GM19328 (cell line): Measurements from ENCODE around the gene RAD51B.

Experiments
- ATAC-seq: cut with Tn5 transposase; IDR thresholded peaks from one replicate; pipeline ENCODE4 v1.9.1; 2021; ENCODE audit warnings: mild to moderate bottlenecking, moderate library complexity; ENCODE audit not compliant: unreplicated experiment

Gene RAD51B

DNA sequence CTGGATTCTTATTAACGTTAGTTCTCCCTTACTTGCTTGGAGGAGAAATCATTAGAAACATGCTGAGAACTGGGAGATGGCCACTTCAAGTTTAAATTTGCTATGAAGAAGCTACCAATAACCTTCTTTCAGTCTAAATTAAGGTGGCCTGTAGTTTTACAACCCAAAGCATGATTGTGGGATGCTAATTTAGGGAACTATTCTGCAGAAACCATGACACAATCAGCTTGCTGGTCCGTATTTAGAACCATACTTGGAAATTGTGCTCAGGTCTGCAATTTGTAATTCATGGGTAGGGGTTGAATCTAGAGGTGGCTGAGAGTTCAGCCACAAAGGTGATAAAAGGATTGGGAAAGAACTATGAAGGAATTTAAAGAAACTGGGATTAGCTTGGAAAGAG is 405.7 kb downstream of the RAD51B start:
- no peak for ATAC-seq

DNA sequence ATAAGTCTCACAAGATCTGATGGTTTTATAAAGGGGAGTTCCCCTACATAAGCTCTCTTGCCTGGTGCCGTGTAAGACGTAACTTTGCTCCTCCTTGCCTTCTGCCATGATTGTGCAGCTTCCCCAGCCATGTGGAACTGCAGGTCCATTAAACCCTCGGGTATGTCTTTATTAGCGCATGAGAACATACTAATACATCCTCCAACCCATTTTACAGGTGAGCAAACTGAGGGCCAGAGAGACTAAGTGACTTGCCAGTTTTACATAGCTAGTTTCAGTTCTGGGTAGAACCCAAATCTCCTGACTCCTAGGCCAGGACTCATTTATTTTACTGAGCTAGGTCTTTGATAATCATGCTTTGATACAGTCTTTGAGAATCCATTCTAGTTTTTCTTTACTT is 406.9 kb downstream of the RAD51B start:
- no peak for ATAC-seq

DNA sequence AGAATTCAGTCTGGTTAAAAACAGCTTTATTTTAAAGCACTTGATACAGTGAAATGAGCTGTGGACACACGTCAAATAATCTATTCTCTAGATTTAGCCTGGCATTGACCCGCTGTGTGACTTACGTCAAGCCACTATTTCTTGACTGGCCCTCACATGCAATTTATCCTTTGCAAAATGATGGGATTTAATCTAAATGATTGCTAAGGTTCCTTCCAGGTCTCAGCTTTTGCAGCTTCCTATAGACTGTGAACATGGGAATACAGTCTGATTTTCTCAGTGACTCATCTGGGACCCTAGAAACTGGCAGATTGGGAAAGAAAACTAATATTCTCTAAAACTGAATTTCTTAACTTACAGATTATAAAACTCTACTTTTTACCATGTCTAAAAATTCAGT is 409.1 kb downstream of the RAD51B start:
- ATAC-seq = no peak

DNA sequence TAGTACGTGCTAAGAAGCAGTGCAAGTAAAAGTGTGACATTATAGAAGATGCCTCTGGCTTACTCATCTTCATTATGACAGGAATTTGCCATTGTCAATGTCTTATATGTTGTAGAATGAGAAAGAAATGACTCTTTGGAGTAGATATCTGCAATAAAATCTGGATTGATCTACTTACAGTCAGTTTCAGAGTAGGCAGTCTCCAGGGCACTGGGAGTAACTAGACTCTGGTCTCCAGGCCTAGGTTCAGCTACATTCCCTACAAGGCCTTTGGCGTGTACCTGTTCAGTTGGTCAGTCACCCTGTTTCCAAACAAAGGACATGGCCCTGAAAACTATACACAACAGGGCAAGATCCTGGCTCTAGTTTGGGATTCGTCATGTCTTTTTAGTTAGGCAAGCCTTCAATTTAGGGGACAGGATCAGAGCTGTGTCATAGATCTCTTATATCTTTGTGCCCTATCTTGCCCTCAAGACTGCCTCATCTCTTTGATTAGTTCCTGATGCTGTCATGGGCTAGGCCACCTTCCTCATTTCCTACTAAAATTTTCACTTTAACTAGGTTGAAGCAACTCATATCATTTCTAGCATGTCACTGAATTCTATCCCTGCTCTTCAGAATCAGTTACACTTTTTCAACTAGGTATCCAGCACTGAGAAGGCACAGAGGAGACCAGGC is 410.0 kb downstream of the RAD51B start:
- ATAC-seq = no peak

DNA sequence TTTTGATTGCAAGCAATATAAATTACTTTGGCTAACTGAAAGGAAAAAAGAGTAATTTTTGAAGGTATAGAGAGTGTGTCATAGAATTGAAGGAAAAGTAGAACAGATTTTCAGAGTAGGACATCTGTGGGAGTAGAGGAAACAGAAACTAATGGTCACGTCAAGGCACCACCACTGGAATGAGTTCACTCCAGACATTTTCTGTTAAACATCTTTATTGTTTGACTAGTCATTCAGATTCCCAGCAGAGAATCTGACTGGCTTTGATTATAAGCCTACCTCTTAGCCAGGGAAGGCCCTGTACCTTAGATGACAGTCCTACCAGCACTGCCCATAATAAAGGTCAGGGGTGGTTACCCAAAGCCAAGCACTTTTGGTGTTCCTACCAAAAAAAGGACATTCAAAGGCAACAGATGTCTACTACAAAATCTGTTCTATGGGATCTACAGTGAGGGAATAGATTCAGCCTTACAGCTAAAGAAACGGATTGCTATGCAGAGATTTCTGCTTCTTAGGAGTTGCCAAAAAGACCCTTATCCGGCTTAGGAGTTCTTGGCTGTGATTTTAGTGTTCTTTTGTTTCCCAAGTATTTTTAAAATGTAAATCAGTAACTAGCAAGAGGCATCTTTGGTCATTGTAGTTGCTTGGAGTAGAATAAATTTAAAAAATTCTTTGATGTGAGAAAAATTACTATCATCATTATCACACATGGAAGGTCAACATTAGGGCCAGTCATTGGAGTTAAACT is 410.8 kb downstream of the RAD51B start:
- no peak for ATAC-seq

DNA sequence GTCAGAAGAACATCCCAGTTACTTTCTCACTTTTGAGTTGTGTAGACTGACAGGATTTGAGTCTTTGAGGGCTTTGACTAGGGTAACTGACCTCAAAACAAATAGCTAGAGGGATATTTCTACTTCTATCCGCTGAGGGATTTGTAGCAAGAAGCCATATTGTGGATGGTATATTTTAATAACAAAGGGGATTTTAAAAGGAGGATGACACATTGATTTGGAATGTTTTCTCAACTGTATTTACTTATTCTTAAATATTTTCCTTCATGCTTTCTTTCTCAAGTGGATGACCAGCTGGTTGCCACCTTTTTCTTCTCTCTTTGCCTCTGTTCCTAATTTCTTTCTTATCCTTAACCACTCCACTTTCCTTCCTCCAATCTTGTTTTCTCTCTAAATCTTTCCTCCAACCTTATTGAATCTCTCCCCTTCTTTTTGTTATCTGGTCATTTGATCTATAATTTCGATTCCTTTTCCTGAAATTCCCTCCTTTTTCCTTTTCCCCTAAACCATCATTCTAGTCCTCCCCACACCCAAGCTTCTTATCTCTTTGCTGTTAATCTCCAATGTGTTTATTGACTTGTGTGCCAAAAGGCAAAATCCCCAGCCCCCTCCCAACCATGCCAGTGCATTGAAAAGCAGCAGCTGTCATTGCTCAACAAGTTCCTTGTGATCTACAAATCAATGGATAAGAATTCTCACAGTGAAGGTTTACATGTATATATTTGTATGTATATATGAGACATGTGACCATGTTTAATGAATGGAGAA is 411.6 kb downstream of the RAD51B start:
- no peak for ATAC-seq

DNA sequence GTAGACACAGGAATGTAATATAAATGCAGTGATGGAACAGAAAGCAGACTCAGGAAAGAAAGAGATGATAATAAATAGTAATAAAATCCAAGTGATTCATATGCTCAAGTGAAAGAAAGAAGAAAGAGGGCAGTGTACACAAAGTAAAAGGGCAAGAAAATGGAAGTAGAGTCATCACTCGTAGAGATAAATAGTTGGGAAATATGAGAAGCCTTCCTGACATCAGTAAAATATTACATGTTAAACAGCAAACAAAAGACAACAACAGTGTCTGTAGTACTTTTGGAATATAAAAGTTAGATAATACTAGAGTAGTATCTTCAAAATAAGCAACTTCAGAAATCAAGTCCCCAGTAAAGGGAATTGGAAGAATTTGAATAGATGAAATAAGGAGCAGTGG is 412.3 kb downstream of the RAD51B start:
- ATAC-seq = no peak

DNA sequence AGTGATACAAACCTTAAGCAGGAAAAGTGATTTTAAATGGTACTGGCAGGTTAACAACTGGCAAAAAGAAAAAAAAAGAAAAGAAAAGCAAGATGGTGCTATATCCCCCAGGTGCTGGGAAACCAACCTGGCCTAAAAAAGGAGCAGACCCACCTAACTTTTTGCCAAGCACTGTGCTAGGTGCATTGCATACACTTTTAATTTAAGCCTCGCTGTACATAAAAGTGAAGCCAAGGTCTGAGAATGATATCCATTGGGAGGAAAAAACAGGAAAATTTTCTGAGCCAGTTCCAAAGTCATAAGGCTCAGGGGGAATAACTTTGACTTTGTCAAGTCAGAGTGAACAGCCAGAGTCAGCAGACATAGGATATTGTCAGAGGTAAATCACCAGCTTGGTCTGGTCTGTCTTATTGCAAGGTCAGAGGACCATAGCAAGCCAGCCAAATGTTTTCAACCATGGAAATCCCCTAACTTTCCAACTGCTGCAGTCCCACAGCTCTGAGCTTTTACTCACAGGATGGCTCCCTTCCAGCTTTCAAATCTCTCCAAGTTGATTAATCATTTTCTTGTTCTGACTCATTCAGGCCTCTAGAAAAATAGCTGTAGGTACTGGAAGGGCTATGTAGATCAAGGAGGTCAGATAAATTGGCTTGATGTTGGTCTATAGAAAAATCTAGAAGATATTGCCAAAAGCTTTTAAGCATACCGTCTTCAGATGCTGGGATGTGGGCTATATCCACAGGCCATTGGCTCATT is 412.9 kb downstream of the RAD51B start:
- no peak for ATAC-seq

DNA sequence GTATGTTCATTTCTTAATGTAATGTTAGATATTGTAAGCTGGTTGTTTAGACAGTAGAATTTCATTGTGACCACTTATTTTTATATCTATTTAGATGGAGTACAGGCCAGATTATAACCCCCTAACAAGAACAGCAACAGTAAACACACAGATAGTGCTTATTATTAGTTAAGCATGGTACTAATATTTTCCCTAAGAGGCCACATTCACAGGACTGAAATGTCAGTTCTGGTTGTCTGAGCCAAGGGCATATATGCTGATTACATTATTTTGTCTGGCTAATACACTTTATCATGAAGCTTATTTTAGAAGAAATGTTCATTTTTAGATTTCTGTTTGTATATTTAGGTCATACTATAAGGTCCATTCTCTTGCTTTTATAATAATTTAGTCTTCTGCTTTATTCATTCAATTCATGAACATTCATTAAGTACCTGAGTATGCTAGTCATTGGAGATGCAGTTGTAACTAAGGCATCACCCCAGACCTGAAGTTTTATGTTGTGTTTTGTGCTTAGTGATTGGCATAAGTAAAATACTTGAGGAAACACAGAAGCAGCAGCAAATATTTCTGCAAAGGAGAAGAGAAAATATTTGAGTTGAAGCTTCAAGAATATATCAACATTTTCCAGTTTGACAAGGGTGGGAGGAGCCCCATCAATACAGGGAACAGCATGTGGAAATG is 413.7 kb downstream of the RAD51B start:
- no peak for ATAC-seq

DNA sequence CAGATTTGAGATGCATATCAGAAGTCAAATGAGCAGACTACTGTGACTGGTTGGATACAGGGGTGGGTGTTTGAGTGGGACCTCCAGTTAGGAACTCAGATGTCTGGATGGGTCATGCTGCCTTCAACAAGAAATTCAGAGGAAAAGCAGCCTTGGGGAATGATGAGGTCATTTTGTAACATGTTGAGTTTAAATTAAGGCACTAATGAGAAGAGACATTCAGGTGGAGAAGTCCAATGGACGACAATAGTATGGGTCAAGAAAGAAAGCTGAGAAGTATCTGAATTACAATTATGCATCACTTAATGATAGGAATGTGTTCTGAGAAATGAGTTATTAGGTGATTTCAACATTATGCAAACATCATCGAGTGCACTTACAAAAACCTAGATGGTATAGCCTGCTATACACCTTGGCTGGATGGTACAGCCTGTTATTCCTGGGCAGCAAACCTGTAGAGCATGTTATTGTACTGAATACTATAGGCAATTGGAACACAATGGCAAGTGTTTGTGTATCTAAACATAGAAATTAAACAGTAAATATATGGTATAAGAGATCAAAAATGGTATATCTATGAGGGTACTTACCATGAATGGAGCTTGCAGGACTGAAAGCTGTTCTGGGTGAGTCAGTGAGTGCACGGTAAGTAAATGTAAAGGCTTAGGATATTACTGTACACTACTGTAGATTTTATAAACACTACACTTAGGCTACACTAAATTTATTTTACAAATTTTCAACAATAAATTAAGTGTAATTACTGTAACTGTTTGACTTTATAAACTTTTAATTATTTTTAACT is 414.7 kb downstream of the RAD51B start:
- no peak for ATAC-seq

DNA sequence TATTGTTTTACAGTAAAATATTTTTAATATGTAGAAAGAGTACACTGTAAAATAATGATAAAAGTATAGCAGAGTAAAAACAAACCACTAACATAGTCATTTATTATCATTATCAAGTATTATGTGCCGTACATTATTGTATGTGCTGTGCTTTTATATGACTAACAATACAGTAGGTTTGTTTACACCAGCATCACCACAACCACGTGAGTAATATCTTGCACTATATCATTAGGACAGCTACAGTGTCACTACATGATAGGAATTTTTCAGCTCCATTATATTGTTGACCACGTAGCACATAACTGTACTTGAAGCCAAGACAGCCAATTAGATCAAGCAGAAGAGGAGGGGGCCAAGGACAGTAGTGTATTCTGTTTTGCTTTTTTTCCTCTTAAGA is 415.4 kb downstream of the RAD51B start:
- no peak for ATAC-seq

DNA sequence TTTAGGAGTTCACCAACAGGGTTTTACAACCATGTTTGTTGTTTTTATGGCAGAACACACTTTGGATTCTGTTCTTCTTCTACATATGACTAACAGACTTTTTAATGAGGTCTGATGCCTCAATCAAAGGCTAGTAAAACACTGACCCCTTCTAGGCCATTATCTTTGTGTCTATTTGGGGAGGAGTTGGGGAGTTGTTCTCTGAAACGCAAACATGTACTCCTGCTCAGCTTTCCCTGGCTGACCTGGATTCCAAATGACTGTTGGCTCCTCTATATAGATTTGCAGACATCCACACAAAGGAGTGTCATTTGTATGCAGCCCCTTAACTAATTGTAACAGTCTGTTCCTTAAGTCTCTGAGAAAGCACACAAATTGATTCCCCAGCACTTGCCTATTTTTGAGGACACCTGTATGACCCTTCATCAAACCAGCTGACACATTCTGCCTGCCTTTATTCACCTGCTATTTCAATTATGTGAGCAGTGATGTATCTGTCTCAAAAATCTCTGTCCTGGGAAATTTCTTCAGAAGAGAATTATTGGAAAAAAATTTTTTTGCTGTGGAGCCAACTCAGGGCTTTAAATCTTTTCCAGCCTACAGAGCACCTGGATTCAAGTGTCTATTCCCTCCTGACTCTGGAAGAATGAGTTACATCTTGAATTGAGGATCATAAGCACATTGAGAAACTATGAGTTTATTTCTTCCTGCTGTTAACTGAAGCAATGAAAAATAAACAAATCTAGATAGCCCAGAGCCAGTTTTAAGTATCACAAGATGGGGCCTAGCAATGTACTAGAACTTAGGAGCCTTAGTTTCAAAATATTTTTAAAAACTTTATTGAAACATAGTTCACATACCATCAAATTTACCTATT is 417.2 kb downstream of the RAD51B start:
- ATAC-seq = no peak

DNA sequence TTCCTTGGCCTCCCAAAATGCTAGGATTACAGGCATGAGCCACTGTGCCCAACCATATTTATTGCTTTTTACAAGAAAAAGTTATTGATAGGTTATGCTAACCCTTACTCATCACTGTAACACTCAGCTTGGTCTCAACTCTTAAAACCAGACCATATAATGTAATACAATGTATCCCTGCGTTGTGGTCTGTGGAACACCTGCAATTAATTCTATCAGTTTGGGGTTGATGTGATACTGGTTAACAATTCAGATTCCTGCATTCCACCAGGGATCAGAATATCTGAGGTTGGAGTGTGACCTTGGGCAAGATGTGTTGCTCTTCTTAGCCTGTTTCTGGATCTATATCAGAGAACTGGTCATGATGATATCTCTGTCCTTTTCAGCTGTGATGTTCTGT is 419.0 kb downstream of the RAD51B start:
- ATAC-seq = no peak

DNA sequence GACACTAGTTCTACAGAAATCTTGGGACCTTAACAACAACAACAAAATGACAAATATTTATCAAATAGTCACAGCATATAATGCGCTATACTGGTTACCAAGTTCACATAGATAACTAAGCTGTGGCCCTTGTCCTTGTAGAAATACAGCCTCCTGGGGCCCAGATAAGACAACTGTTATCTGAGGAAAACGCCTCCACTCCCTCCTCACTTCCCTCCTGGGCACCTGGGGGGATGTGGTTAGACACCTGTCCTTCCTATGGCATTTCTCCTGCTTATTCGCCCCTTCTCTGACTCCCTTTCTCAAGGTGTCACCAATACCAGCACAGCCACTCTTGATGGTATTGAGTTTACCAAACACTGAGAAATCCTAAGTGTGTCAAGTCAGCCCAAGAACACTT is 419.4 kb downstream of the RAD51B start:
- ATAC-seq = no peak

DNA sequence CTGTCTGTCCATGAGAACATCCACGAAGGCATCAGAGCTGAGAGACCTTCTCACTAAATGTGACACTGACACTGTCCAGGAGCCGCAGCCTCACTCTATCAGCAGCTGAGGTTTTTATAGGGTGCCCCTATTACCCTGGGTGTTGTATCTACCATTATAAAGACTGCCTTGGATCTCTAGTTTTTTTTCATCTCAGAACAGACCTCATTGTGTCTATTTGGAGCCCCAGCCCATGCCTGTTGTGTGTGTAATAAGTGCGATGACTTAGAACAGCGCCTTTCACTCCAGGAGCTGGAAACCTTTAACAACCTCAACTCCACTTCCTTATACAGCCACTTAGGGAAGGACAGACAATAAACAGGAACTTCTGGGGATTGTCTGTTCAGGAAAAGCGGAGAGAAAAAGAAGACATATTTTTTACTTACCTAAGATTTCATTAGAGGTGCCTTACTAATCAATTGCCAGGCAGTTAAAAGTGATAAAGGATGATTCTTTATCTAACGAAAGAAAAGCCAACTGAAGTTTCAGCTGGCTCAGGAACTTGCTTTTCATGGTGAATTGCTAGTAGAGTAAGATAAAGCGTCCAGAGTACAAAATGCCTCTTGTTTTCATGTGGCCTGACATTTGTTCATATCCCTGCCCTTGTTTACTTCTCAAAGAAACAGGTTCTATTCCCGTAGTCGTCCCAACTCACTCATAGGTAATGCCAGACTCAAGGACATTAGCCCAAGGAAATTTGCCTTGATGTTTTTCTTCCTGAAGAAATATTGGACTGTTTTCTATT is 420.6 kb downstream of the RAD51B start:
- ATAC-seq = no peak

DNA sequence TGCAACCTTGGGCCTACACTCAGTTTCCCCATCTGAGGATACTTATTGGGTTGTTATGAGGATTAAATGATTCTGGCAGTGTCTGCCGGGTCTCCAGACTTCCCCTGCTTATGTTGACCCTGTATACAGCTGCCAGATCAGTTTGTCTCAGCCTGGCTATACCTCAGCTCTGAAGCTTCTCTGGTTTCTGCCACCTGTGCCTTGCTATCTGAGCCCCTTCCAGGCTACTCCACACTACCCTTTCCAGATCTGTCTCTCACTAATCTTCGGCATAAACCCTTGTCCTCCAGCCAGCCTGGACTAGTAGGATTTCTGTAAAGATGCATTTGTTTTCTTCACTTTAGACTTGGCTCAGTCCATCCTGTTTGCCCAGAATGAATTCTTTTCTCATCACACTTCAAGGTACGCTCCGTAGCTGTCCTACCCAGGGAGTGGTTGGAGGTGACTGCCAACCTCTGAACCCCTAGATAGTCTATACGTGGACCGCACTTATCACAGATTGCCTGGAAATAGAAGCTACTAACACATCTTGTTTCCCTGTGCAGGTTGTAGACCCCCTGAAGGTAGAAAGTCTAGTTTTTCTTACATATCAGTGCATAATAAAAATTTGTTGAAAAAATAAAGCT is 422.4 kb downstream of the RAD51B start:
- ATAC-seq = no peak

DNA sequence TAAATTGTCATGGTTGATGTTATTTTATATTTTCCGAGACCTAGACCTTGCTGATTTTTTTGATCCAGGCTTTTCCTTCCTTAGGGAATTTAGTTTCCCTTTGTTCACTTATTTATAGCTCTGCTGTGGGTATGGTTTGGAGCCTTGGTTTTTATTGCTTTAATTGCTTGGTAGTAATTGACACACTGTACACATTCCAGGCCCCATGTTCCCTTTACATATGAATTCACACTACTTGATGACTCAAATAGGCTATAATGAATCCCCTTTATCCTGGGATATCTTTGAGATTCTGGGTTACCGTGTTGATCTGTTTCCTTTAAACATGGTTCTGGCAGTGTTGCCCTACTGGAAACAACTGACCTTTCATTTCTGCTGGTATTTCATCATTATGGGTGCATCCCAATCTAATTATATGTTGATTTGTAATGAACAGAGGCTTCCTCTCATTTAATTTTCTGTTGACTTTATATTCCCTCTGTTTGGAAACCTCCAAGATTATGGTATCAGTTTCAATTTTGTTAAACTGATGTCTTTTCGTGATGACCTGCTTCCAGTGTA is 424.0 kb downstream of the RAD51B start:
- no peak for ATAC-seq
